Measurements from ENCODE around the gene CD1D.
"Not testable (repeated sequence)": the region's sequence is repeated elsewhere in the genome, so short reads cannot be mapped to it uniquely, and the experiment has no call there.

The CD1D gene

GRCh38 chr1:158203693-158204457 is 23.2 kb downstream of the CD1D start:
- Histone ChIP-seq H3K27ac (ENCODE audit: poor library complexity, severe bottlenecking) (no peak overlapping the region), H3K4me1 (ENCODE audit: insufficient read depth, poor library complexity, severe bottlenecking) (no peaks in the 10 kb centered on the region), H3K9me3 (ENCODE audit: severe bottlenecking) (no peaks in the 10 kb centered on the region), H3K27me3 (ENCODE audit: insufficient read depth, poor library complexity, severe bottlenecking) (peaks cover 6% of the 10 kb centered on the region), H3K4me3 (ENCODE audit: severe bottlenecking) (no peak overlapping the region), H3K36me3 (ENCODE audit: low read depth) (no peaks in the 10 kb centered on the region)
- DNase-seq (ENCODE audit: low spot score) = no peak
- peak; percentile 89 for TF ChIP-seq CTCF (IDR thresholded peaks at IDR 0.05; ENCODE audit: poor library complexity, severe bottlenecking)
- peak; percentile 95 for ATAC-seq (ENCODE audit: low read depth)

GRCh38 chr1:158204458-158204827 is 23.7 kb downstream of the CD1D start:
- DNase-seq (ENCODE audit: low spot score) = no peak
- H3K27me3 ChIP-seq (ENCODE audit: insufficient read depth, poor library complexity, severe bottlenecking) = peaks cover 9% of the 10 kb centered on the region
- H3K36me3 ChIP-seq (ENCODE audit: low read depth) = no peaks in the 10 kb centered on the region
- no peaks in the 10 kb centered on the region for H3K9me3 ChIP-seq (ENCODE audit: severe bottlenecking)
- no peak for ATAC-seq (ENCODE audit: low read depth)
- H3K4me3 ChIP-seq (ENCODE audit: severe bottlenecking) = no peak overlapping the region
- no peak for TF ChIP-seq CTCF (IDR thresholded peaks at IDR 0.05; ENCODE audit: poor library complexity, severe bottlenecking)
- no peaks in the 10 kb centered on the region for H3K4me1 ChIP-seq (ENCODE audit: insufficient read depth, poor library complexity, severe bottlenecking)
- no peak overlapping the region for H3K27ac ChIP-seq (ENCODE audit: poor library complexity, severe bottlenecking)

GRCh38 chr1:158208586-158209116 is 28.0 kb downstream of the CD1D start:
- H3K9me3 ChIP-seq (ENCODE audit: severe bottlenecking) = no peaks in the 10 kb centered on the region
- no peaks in the 10 kb centered on the region for H3K4me1 ChIP-seq (ENCODE audit: insufficient read depth, poor library complexity, severe bottlenecking)
- no peak overlapping the region for H3K4me3 ChIP-seq (ENCODE audit: severe bottlenecking)
- DNase-seq (ENCODE audit: low spot score) (no peak), ATAC-seq (ENCODE audit: low read depth) (no peak)
- no peak for TF ChIP-seq CTCF (IDR thresholded peaks at IDR 0.05; ENCODE audit: poor library complexity, severe bottlenecking)
- peaks cover 28% of the 10 kb centered on the region for H3K27me3 ChIP-seq (ENCODE audit: insufficient read depth, poor library complexity, severe bottlenecking)
- no peaks in the 10 kb centered on the region for H3K36me3 ChIP-seq (ENCODE audit: low read depth)
- no peak overlapping the region for H3K27ac ChIP-seq (ENCODE audit: poor library complexity, severe bottlenecking)

- H3K27me3 ChIP-seq (ENCODE audit: insufficient read depth, poor library complexity, severe bottlenecking) = peaks cover 28% of the 10 kb centered on the region
- no peaks in the 10 kb centered on the region for H3K9me3 ChIP-seq (ENCODE audit: severe bottlenecking)
- no peak for TF ChIP-seq CTCF (IDR thresholded peaks at IDR 0.05; ENCODE audit: poor library complexity, severe bottlenecking)
- no peak overlapping the region for H3K27ac ChIP-seq (ENCODE audit: poor library complexity, severe bottlenecking)
- H3K4me3 ChIP-seq (ENCODE audit: severe bottlenecking) = no peak overlapping the region
- DNase-seq (ENCODE audit: low spot score) (no peak), ATAC-seq (ENCODE audit: low read depth) (no peak)
- no peaks in the 10 kb centered on the region for H3K4me1 ChIP-seq (ENCODE audit: insufficient read depth, poor library complexity, severe bottlenecking)
- H3K36me3 ChIP-seq (ENCODE audit: low read depth) = no peaks in the 10 kb centered on the region
Measured at GRCh38 chr1:158212320-158212719, 31.6 kb downstream of the CD1D start.

- H3K36me3 ChIP-seq (ENCODE audit: low read depth); H3K4me3 ChIP-seq (ENCODE audit: severe bottlenecking); H3K4me1 ChIP-seq (ENCODE audit: insufficient read depth, poor library complexity, severe bottlenecking); H3K27me3 ChIP-seq (ENCODE audit: insufficient read depth, poor library complexity, severe bottlenecking); H3K9me3 ChIP-seq (ENCODE audit: severe bottlenecking); ATAC-seq (ENCODE audit: low read depth); DNase-seq (ENCODE audit: low spot score); H3K27ac ChIP-seq (ENCODE audit: poor library complexity, severe bottlenecking): not testable (repeated sequence)
Measured at GRCh38 chr1:158223445-158223844, 42.8 kb downstream of the CD1D start.

All from RWPE2 (cell line).